A549 (cell line): ENCODE data around the gene DNMT3A. TPM values are rescaled to one million over a fixed set of nuclear protein-coding genes. Genes with fewer than 3 reads are reported as not detected.

ENCODE experiments used
- ATAC-seq, 2 experiments: fragments of 200-7000 bp in 1 of 2; fragments of >200 bp in 1 of 2; cut with Nextera tagmentation in 1 of 2; cut with Tn5 transposase in 1 of 2; 3 replicates each; pipeline versions ENCODE4 v1.8.0 to v1.9.1; 2018 to 2020; ENCODE audit warnings: mild to moderate bottlenecking in 1 of 2, moderate library complexity in 1 of 2
- CTCF ChIA-PET: fragments of 300-600 bp; sonication (Branson Sonifier 250); formaldehyde crosslinking; extraction: SDS; loops from one replicate; lab custom pipeline; 2021; ENCODE audit warnings: antibody characterized with exemption, inconsistent platforms; lab: Yijun Ruan, JAX
- POLR2A ChIA-PET: fragments of 350-600 bp; formaldehyde crosslinking; extraction: SDS; loops from one replicate; lab custom pipeline; 2021; ENCODE audit warnings: antibody characterized with exemption, inconsistent platforms; lab: Yijun Ruan, JAX
- DNase-seq, 2 experiments: peaks; one replicate each; pipeline versions ENCODE4 v3.0.0 to v3.0.0-alpha.2; 2011 to 2016; ENCODE audit warnings: low read depth in 1 of 2, low spot score in 1 of 2
- FAIRE-seq: peaks from 2 replicates; lab custom pipeline; 2011; peaks lifted over from hg19 to GRCh38; lab: Jason Lieb, UNC
- H3K27ac ChIP-seq, 2 experiments: fragments of >200 bp; sonication (Bioruptor Twin); formaldehyde crosslinking; 3 replicates each; pipeline ENCODE4 v1.5.1; 2016 to 2017
- H3K4me1 ChIP-seq: fragments of >200 bp; sonication (Bioruptor Twin); formaldehyde crosslinking; 3 replicates; pipeline ENCODE4 v1.6.1; 2016
- H3K4me2 ChIP-seq: fragments of >200 bp; sonication (Bioruptor Twin); formaldehyde crosslinking; 3 replicates; pipeline ENCODE4 v1.6.1; 2016
- H3K4me3 ChIP-seq: fragments of >200 bp; sonication (Bioruptor Twin); formaldehyde crosslinking; 3 replicates; pipeline ENCODE4 v1.5.1; 2016
- H3K9me3 ChIP-seq: fragments of >200 bp; sonication (Bioruptor Twin); formaldehyde crosslinking; 3 replicates; pipeline ENCODE4 v1.6.1; 2016
- BHLHE40 ChIP-seq: IDR thresholded peaks from 2 replicates; pipeline ENCODE4 v1.6.1; 2012; ENCODE audit warnings: low read depth, low read length, inconsistent platforms
- EHF ChIP-seq: fragments of 250-450 bp; sonication (Bioruptor Pico); IDR thresholded peaks from 2 replicates; pipeline ENCODE4 v1.5.0; 2020; ENCODE audit warnings: mild to moderate bottlenecking
- EP300 ChIP-seq, 2 experiments: fragments of >200 bp; sonication (Bioruptor Twin); formaldehyde crosslinking; IDR thresholded peaks; 2 replicates in 1 of 2; 3 replicates in 1 of 2; pipeline ENCODE4 v1.6.1; 2016 to 2017
- ESRRA ChIP-seq: fragments of 150-350 bp; IDR thresholded peaks from 2 replicates; pipeline ENCODE4 v1.6.1; 2014; ENCODE audit warnings: mild to moderate bottlenecking, low read length, borderline replicate concordance
- FOSB ChIP-seq: fragments of 250-450 bp; sonication (Bioruptor Pico); IDR thresholded peaks from 2 replicates; pipeline ENCODE4 v1.5.0; 2020; ENCODE audit warnings: mild to moderate bottlenecking, moderate library complexity
- FOXS1 ChIP-seq: fragments of 250-450 bp; sonication (Bioruptor Pico); IDR thresholded peaks from 2 replicates; pipeline ENCODE4 v1.5.0; 2020; ENCODE audit warnings: mild to moderate bottlenecking, moderate library complexity
- HDAC2 ChIP-seq: fragments of 200-600 bp; sonication (generic); IDR thresholded peaks from 2 replicates; pipeline ENCODE4 v1.6.1; 2016
- MAFK ChIP-seq: fragments of 450-650 bp; IDR thresholded peaks from 2 replicates; pipeline ENCODE4 v1.6.1; 2014; ENCODE audit not compliant: partially characterized antibody
- MAZ ChIP-seq: fragments of 150-350 bp; IDR thresholded peaks from 2 replicates; pipeline ENCODE4 v1.6.1; 2014; ENCODE audit warnings: antibody characterized with exemption, low read depth, low read length, borderline replicate concordance
- PHF8 ChIP-seq: fragments of 200-600 bp; sonication (generic); IDR thresholded peaks from 2 replicates; pipeline ENCODE4 v1.6.1; 2016; ENCODE audit warnings: low read depth, mild to moderate bottlenecking, antibody characterized with exemption, moderate library complexity, borderline replicate concordance
- POLR2A ChIP-seq: IDR thresholded peaks from 2 replicates; pipeline ENCODE4 v1.6.1; 2012; ENCODE audit warnings: mild to moderate bottlenecking, low read length
- RAD21 ChIP-seq, 2 experiments: fragments of >200 bp in 1 of 2; sonication (Bioruptor Twin) in 1 of 2; formaldehyde crosslinking in 1 of 2; IDR thresholded peaks in 1 of 2; conservative IDR thresholded peaks in 1 of 2; 2 replicates in 1 of 2; 3 replicates in 1 of 2; pipeline ENCODE4 v1.6.1; 2012 to 2018; ENCODE audit warnings: inconsistent platforms in 1 of 2
- RCOR1 ChIP-seq: fragments of 150-350 bp; IDR thresholded peaks from 2 replicates; pipeline ENCODE4 v1.6.1; 2014; ENCODE audit warnings: antibody characterized with exemption, low read length, low read depth
- RNF2 ChIP-seq: fragments of 200-600 bp; sonication (generic); IDR thresholded peaks from 2 replicates; pipeline ENCODE4 v1.6.1; 2016; ENCODE audit warnings: low read depth, mild to moderate bottlenecking, antibody characterized with exemption, moderate library complexity, borderline replicate concordance
- ZC3H11A ChIP-seq: fragments of 450-650 bp; IDR thresholded peaks from 2 replicates; pipeline ENCODE4 v1.6.1; 2014; ENCODE audit warnings: antibody characterized with exemption, mild to moderate bottlenecking
- WGBS: methylation state at CpG from one replicate; pipeline ENCODE4 v1.1.6; 2017; ENCODE audit errors: missing lambda C conversion rate; 5-methylcytosine and 5-hydroxymethylcytosine counted together
- polyA plus RNA-seq, 4 experiments: library from polyadenylated mRNA; depleted of rRNA in 3 of 4; stranded (reverse); fragments of >200 nt; fragmentation: RNase III in 1 of 4; extraction: RNeasy Plus Mini Kit Qiagen cat#74134 plus additional on column Dnase treatment in 1 of 4; gene quantifications; 2 replicates in 3 of 4; 3 replicates in 1 of 4; pipeline ENCODE4 v1.2.3, GENCODE V29; 2011 to 2017
- TF ChIP-seq, protein P1 (sequence below): fragments of 150-350 bp; IDR thresholded peaks from 2 replicates; pipeline ENCODE4 v1.6.1; 2014; ENCODE audit warnings: low read depth, mild to moderate bottlenecking, low read length
- TF ChIP-seq, protein P2 (sequence below): fragments of 250-450 bp; sonication (Bioruptor Pico); IDR thresholded peaks from 2 replicates; pipeline ENCODE4 v1.5.0; 2020; ENCODE audit warnings: low read depth, mild to moderate bottlenecking, moderate library complexity
- TF ChIP-seq, protein P3 (sequence below): fragments of >200 bp; sonication (Bioruptor Twin); formaldehyde crosslinking; IDR thresholded peaks from 2 replicates; pipeline ENCODE4 v1.6.1; 2016
- TF ChIP-seq, protein P4 (sequence below): fragments of >200 bp; sonication (Bioruptor Twin); formaldehyde crosslinking; IDR thresholded peaks from 3 replicates; pipeline ENCODE4 v1.6.1; 2016
- TF ChIP-seq, protein P5 (sequence below): fragments of >200 bp; sonication (Bioruptor Twin); formaldehyde crosslinking; IDR thresholded peaks from 3 replicates; pipeline ENCODE4 v1.5.1; 2016

Gene DNMT3A
- polyA plus RNA-seq, 2 of the 4 experiments (the other 2 are of a cell fraction), result 4.4 to 11.9 TPM

DNA sequence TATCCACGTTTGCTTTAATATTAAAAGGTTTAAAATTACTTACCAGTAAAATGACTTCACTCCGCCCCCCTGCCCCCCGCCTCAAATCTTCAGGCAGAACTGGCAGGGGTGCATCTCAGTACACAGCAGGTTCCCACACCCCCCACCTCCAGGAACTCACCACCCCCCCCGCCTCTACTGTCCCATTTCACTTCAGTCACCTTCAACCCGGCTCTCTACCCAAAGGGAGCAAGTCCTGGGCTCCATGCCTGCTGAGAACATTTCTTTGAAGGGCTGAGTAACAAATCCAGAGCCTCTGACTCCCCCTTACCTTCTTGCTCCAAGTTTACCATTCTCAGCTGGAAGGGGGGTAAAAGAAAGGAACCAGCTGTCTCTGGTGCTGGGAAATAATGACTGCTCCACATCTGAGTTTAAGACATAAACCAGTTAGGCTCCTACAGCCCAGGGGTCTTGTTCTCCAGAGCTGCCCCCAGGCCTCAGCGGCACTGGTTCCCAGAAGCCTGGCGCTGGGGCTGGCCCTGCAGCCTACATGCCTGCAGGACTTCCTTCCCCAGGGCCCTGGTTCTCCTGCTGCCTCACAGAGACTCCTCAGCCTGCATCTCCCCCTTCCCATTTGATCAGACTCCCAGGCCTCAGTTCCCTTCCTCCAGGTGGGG is 42.8 kb downstream of the DNMT3A start:
- no peak for FAIRE-seq
- DNase-seq, result no peak
- TF ChIP-seq EHF (CRISPR knock-in tag) (no peak), HDAC2 (no peak), EP300 (IDR thresholded peaks at IDR 0.05) (no peak), MAFK (no peak), RCOR1 (no peak), MAZ (no peak), PHF8 (no peak), RNF2 (no peak), ESRRA (no peak), BHLHE40 (no peak), POLR2A (no peak), FOSB (CRISPR knock-in tag) (no peak), FOXS1 (CRISPR knock-in tag) (no peak)
- TF ChIP-seq, protein P1, sequence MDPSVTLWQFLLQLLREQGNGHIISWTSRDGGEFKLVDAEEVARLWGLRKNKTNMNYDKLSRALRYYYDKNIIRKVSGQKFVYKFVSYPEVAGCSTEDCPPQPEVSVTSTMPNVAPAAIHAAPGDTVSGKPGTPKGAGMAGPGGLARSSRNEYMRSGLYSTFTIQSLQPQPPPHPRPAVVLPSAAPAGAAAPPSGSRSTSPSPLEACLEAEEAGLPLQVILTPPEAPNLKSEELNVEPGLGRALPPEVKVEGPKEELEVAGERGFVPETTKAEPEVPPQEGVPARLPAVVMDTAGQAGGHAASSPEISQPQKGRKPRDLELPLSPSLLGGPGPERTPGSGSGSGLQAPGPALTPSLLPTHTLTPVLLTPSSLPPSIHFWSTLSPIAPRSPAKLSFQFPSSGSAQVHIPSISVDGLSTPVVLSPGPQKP, result no peak
- TF ChIP-seq, protein P2, sequence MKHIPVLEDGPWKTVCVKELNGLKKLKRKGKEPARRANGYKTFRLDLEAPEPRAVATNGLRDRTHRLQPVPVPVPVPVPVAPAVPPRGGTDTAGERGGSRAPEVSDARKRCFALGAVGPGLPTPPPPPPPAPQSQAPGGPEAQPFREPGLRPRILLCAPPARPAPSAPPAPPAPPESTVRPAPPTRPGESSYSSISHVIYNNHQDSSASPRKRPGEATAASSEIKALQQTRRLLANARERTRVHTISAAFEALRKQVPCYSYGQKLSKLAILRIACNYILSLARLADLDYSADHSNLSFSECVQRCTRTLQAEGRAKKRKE, result no peak
- TF ChIP-seq, protein P3, sequence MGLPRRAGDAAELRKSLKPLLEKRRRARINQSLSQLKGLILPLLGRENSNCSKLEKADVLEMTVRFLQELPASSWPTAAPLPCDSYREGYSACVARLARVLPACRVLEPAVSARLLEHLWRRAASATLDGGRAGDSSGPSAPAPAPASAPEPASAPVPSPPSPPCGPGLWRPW, result no peak
- TF ChIP-seq, protein P4, sequence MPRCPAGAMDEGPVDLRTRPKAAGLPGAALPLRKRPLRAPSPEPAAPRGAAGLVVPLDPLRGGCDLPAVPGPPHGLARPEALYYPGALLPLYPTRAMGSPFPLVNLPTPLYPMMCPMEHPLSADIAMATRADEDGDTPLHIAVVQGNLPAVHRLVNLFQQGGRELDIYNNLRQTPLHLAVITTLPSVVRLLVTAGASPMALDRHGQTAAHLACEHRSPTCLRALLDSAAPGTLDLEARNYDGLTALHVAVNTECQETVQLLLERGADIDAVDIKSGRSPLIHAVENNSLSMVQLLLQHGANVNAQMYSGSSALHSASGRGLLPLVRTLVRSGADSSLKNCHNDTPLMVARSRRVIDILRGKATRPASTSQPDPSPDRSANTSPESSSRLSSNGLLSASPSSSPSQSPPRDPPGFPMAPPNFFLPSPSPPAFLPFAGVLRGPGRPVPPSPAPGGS, result no peak
- TF ChIP-seq, protein P5, sequence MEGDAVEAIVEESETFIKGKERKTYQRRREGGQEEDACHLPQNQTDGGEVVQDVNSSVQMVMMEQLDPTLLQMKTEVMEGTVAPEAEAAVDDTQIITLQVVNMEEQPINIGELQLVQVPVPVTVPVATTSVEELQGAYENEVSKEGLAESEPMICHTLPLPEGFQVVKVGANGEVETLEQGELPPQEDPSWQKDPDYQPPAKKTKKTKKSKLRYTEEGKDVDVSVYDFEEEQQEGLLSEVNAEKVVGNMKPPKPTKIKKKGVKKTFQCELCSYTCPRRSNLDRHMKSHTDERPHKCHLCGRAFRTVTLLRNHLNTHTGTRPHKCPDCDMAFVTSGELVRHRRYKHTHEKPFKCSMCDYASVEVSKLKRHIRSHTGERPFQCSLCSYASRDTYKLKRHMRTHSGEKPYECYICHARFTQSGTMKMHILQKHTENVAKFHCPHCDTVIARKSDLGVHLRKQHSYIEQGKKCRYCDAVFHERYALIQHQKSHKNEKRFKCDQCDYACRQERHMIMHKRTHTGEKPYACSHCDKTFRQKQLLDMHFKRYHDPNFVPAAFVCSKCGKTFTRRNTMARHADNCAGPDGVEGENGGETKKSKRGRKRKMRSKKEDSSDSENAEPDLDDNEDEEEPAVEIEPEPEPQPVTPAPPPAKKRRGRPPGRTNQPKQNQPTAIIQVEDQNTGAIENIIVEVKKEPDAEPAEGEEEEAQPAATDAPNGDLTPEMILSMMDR, result no peak
- no peak for ATAC-seq
- Histone ChIP-seq H3K4me3 (no peak overlapping the region), H3K4me1 (peaks cover 6% of the 10 kb centered on the region; the same call in 1 of the 3 replicates), H3K27ac (no peak overlapping the region), H3K4me2 (no peak overlapping the region), H3K9me3 (no peaks in the 10 kb centered on the region)
- POLR2A ChIA-PET, result no interaction called here
- 92% methylated on average over 6 of the region's 7 CpGs for WGBS
- CTCF ChIA-PET, result interaction anchor here (0.6 kb wide), 1 partner anchor 853 kb away, joined by 5 read pairs; no protein-coding TSS in a partner anchor

DNA sequence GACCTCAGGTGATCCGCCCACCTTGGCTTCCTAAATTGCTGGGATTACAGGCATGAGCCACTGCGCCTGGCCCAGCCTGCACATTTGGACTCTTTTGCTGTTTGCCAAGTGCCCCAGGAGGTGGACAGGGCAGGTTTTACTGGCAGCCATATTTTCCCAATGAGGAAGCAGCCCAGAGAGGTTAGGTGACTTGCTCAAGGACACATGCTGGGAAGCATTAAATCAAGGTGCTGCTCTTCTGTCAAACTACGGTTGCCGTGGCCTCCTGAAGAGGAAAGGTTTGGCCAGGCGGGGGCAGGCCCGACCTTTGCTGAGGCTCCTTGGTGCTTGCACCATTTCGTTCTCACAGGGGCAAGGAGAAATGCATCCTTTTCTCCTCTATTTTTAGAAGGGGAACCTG is 44.0 kb downstream of the DNMT3A start:
- H3K4me3 ChIP-seq, result no peak overlapping the region
- TF ChIP-seq EHF (CRISPR knock-in tag) (no peak), RAD21 (conservative IDR thresholded peaks at IDR 0.05 in 1 of 2, IDR thresholded peaks at IDR 0.05 in 1 of 2) (peak in 1 of 2 experiments; percentile 35; a peak in 2 of 5 replicates), ZC3H11A (no peak)
- TF ChIP-seq, all 56 proteins: peak for 1
- CTCF ChIA-PET, result no interaction called here
- H3K27ac ChIP-seq, result no peak overlapping the region
- no peak overlapping the region for H3K4me2 ChIP-seq
- peaks cover 6% of the 10 kb centered on the region; the same call in 1 of the 3 replicates for H3K4me1 ChIP-seq
- FAIRE-seq, result no peak
- 75% methylated on average over 7 of the region's 7 CpGs for WGBS
- DNase-seq, result no peak
- POLR2A ChIA-PET, result no interaction called here
- no peaks in the 10 kb centered on the region for H3K9me3 ChIP-seq
- ATAC-seq, result no peak
